ENCODE measurements around the gene METTL23.

DNA sequence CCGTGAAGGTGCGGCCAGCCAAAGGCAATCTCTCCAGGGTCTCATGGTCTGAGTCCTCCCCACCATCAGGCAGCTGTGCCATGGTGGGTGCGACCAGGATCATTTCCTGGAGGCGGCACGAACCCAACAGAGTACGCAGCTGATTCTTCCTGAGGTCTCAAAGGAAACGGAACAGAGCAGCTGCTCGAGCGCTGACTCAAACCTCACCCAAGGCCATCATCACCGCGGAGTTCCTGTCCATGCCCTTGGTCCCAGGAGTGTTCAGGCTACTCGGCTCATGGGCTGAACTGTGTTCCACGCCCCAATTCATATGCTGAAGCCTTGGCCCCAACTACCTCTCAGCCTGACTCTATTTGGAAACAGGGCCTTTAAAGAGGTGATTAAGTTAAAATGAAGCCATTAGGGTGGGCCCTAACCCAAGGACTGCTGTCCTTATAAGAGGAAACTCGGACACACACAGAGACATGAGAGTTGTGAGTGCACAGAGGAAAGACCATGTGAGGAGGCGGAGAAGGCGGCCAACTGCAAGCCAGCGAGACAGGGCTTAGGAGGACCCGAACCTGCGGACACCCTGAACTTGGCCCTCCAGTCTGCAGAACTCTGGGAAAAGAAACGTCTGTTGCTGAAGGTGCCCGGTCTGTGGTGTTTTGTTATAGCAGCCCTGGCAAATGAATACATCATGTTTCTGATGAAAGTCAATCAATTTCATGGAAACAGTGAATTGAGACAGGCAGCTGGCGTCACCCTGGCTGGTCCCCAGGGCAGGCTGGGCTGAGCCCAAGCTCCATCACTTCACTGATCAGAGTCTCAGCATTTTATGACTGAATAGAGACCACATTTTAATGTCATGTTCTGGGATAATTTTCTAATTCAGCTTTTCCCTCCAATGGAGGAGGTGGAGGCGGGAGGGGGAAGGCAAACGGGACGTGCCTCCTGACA is 29.6 kb upstream of the METTL23 start:
- no peak for TF ChIP-seq EZH2 (IDR thresholded peaks at IDR 0.05; ENCODE audit: low read depth, low read length, severe bottlenecking)
- TF ChIP-seq, protein P1, sequence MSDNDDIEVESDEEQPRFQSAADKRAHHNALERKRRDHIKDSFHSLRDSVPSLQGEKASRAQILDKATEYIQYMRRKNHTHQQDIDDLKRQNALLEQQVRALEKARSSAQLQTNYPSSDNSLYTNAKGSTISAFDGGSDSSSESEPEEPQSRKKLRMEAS (IDR thresholded peaks at IDR 0.05) = no peak
- TF ChIP-seq TAF1 (IDR thresholded peaks at IDR 0.05; ENCODE audit: low read depth, low read length) = no peak
- no peak for TF ChIP-seq CTCF (IDR thresholded peaks at IDR 0.05; ENCODE audit: control extremely low read depth in 1 of 3, insufficient read depth in 1 of 3, low read depth in 1 of 3, low read length in 3 of 3)
- TF ChIP-seq SRF (IDR thresholded peaks at IDR 0.05; ENCODE audit: low read depth, low read length) = no peak
- TF ChIP-seq HDAC6 (IDR thresholded peaks at IDR 0.05; ENCODE audit: low read depth, low read length) = no peak
- no peak for TF ChIP-seq POLR2A (IDR thresholded peaks at IDR 0.05; ENCODE audit: control extremely low read depth in 1 of 2, low read depth in 2 of 2, low read length in 2 of 2)
- no peak for TF ChIP-seq RXRA (IDR thresholded peaks at IDR 0.05; ENCODE audit: insufficient read depth, low read depth, low read length)
- no peak for TF ChIP-seq RAD21 (IDR thresholded peaks at IDR 0.05 in 1 of 2, conservative IDR thresholded peaks at IDR 0.05 in 1 of 2; ENCODE audit: low read depth in 2 of 2, low read length in 2 of 2)
- no peak for TF ChIP-seq EGR1 (IDR thresholded peaks at IDR 0.05; ENCODE audit: borderline replicate concordance, low read depth, low read length)
- TF ChIP-seq ATF2 (IDR thresholded peaks at IDR 0.05; ENCODE audit: low read length) = no peak
- no peak for TF ChIP-seq EP300 (IDR thresholded peaks at IDR 0.05; ENCODE audit: borderline replicate concordance in 1 of 2, low read depth in 2 of 2, low read length in 2 of 2)
- TF ChIP-seq CHD1 (IDR thresholded peaks at IDR 0.05; ENCODE audit: low read depth, low read length) = no peak
